ENCODE results near the gene ARHGAP42. TPM values are rescaled to one million over a fixed set of nuclear protein-coding genes. Genes with fewer than 3 reads are reported as not detected.

Gene ARHGAP42
- total and polyA plus RNA-seq, 2 of the 13 experiments (the other 11 are each of a cell fraction or from before 2014, with no cell fraction given) = 2.5 to 4.3 TPM

DNA sequence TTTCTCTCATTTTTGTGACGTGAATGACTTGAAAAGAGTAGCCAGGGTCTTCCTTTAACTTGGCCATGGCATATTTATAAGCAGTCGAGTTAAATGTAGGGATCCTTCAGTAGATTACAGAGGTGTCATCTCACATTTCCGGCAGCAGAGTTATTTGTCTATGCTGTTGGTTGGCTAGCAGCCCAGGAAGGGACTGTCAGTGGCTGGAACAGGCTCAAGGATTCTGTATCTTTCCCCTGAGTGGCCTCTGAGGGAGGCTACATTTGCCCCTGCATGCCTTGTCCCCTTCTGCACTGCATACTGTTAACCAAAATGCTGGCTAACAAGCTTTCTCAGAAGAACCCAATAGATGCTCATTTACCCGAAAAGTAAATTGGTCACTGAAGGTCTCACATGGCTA lies 254.9 kb downstream of the ARHGAP42 start (continued):
- TF ChIP-seq, protein P1, sequence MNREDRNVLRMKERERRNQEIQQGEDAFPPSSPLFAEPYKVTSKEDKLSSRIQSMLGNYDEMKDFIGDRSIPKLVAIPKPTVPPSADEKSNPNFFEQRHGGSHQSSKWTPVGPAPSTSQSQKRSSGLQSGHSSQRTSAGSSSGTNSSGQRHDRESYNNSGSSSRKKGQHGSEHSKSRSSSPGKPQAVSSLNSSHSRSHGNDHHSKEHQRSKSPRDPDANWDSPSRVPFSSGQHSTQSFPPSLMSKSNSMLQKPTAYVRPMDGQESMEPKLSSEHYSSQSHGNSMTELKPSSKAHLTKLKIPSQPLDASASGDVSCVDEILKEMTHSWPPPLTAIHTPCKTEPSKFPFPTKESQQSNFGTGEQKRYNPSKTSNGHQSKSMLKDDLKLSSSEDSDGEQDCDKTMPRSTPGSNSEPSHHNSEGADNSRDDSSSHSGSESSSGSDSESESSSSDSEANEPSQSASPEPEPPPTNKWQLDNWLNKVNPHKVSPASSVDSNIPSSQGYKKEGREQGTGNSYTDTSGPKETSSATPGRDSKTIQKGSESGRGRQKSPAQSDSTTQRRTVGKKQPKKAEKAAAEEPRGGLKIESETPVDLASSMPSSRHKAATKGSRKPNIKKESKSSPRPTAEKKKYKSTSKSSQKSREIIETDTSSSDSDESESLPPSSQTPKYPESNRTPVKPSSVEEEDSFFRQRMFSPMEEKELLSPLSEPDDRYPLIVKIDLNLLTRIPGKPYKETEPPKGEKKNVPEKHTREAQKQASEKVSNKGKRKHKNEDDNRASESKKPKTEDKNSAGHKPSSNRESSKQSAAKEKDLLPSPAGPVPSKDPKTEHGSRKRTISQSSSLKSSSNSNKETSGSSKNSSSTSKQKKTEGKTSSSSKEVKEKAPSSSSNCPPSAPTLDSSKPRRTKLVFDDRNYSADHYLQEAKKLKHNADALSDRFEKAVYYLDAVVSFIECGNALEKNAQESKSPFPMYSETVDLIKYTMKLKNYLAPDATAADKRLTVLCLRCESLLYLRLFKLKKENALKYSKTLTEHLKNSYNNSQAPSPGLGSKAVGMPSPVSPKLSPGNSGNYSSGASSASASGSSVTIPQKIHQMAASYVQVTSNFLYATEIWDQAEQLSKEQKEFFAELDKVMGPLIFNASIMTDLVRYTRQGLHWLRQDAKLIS (CRISPR knock-in tag; IDR thresholded peaks at IDR 0.05) = no peak
- TF ChIP-seq GPBP1L1 (CRISPR knock-in tag; IDR thresholded peaks at IDR 0.05) (no peak), ZFY (CRISPR knock-in tag; IDR thresholded peaks at IDR 0.05) (no peak), GABPA (IDR thresholded peaks at IDR 0.05; ENCODE audit: low read depth, low read length) (no peak), GABPA (CRISPR knock-in tag; IDR thresholded peaks at IDR 0.05; ENCODE audit: low read depth) (no peak), ZNF326 (CRISPR knock-in tag; IDR thresholded peaks at IDR 0.05; ENCODE audit: borderline replicate concordance) (no peak), SATB2 (CRISPR knock-in tag; IDR thresholded peaks at IDR 0.05) (no peak), TCF12 (IDR thresholded peaks at IDR 0.05) (no peak), TCF12 (CRISPR knock-in tag; IDR thresholded peaks at IDR 0.05) (no peak), ZNF710 (CRISPR knock-in tag; IDR thresholded peaks at IDR 0.05; ENCODE audit: borderline replicate concordance) (no peak)
- TF ChIP-seq, protein P2, sequence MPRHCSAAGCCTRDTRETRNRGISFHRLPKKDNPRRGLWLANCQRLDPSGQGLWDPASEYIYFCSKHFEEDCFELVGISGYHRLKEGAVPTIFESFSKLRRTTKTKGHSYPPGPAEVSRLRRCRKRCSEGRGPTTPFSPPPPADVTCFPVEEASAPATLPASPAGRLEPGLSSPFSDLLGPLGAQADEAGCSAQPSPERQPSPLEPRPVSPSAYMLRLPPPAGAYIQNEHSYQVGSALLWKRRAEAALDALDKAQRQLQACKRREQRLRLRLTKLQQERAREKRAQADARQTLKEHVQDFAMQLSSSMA (CRISPR knock-in tag; IDR thresholded peaks at IDR 0.05) = no peak

Measured in HepG2 (cell line).